Subcutaneous preadipocyte (primary cell): ENCODE results near the gene DUT. TPM values are rescaled to one million over a fixed set of nuclear protein-coding genes. Genes with fewer than 3 reads are reported as not detected.

ENCODE experiments used
- small RNA-seq: library from RNA; depleted of rRNA; stranded (forward); fragments of <200 nt; gene quantifications from one replicate; pipeline ENCODE3, GENCODE V24; 2012
- total RNA-seq: library from RNA; depleted of rRNA; stranded (reverse); fragments of >200 nt; gene quantifications from 2 replicates; pipeline ENCODE4 v1.2.3, GENCODE V29; 2012

Gene DUT
- 59.5 and 59.6 TPM in 2 replicates for total RNA-seq

GRCh38 chr15:48330855-48331795 lies at the start of gene DUT:
DUT (plus strand) TSS chr15:48331429; CDS start chr15:48331516, 87 bp downstream.

Small RNAs within 50 kb of the gene (small RNA-seq; reads per million reads assigned to genes)
- gene RF00019, result not detected

Other genes starting within 250 kb of the DUT start
- gene SLC24A5, start 210.4 kb upstream of the DUT start, total RNA-seq, result not detected in 2 replicates
- gene MYEF2, start 153.1 kb upstream of the DUT start, total RNA-seq, result 0.37 and 0.78 TPM in 2 replicates
- gene CTXN2, start 139.8 kb upstream of the DUT start, total RNA-seq, result not detected in 2 replicates
- not detected in 2 replicates for gene SLC12A1, start 125.1 kb upstream of the DUT start, total RNA-seq